ENCODE data around the gene CISTR.

CISTR gene

GRCh38 chr12:53761306-53761705 is 9.5 kb upstream of the CISTR start:
- Histone ChIP-seq H3K4me3 (ENCODE audit: low read depth in 1 of 2, low read length in 2 of 2) (no peak overlapping the region), H3K27me3 (ENCODE audit: control insufficient read depth in 1 of 2, insufficient read depth in 2 of 2, low read length in 2 of 2) (peaks cover 0 to 4% of the 10 kb centered on the region in 2 donors), H3K27ac (ENCODE audit: low read depth, low read length) (no peak overlapping the region), H3K36me3 (ENCODE audit: insufficient read depth, low read length) (no peaks in the 10 kb centered on the region), H3K4me1 (ENCODE audit: insufficient read depth, low read length) (no peaks in the 10 kb centered on the region), H3K9ac (ENCODE audit: low read length) (no peak overlapping the region), H3K9me3 (ENCODE audit: low read length) (no peaks in the 10 kb centered on the region)

- Histone ChIP-seq H3K9me3 (ENCODE audit: low read length) (no peaks in the 10 kb centered on the region), H3K27me3 (ENCODE audit: control insufficient read depth in 1 of 2, insufficient read depth in 2 of 2, low read length in 2 of 2) (peaks cover 0 to 4% of the 10 kb centered on the region in 2 donors), H3K4me3 (ENCODE audit: low read depth in 1 of 2, low read length in 2 of 2) (no peak overlapping the region), H3K27ac (ENCODE audit: low read depth, low read length) (no peak overlapping the region), H3K9ac (ENCODE audit: low read length) (no peak overlapping the region), H3K4me1 (ENCODE audit: insufficient read depth, low read length) (peaks cover 14% of the 10 kb centered on the region), H3K36me3 (ENCODE audit: insufficient read depth, low read length) (no peaks in the 10 kb centered on the region)
Measured at GRCh38 chr12:53759261-53759660, 7.5 kb upstream of the CISTR start.

- H3K4me1 ChIP-seq (ENCODE audit: insufficient read depth, low read length), result peaks cover 20% of the 10 kb centered on the region
- peaks cover 0 to 4% of the 10 kb centered on the region in 2 donors for H3K27me3 ChIP-seq (ENCODE audit: control insufficient read depth in 1 of 2, insufficient read depth in 2 of 2, low read length in 2 of 2)
- no peak overlapping the region for H3K9ac ChIP-seq (ENCODE audit: low read length)
- H3K27ac ChIP-seq (ENCODE audit: low read depth, low read length), result no peak overlapping the region
- no peaks in the 10 kb centered on the region for H3K9me3 ChIP-seq (ENCODE audit: low read length)
- H3K4me3 ChIP-seq (ENCODE audit: low read depth in 1 of 2, low read length in 2 of 2), result no peak overlapping the region
- H3K36me3 ChIP-seq (ENCODE audit: insufficient read depth, low read length), result no peaks in the 10 kb centered on the region
Measured at GRCh38 chr12:53758730-53759103, 6.9 kb upstream of the CISTR start.

GRCh38 chr12:53758081-53758729 is 6.4 kb upstream of the CISTR start:
- H3K9me3 ChIP-seq (ENCODE audit: low read length), result no peaks in the 10 kb centered on the region
- peaks cover 25% of the 10 kb centered on the region for H3K4me1 ChIP-seq (ENCODE audit: insufficient read depth, low read length)
- no peaks in the 10 kb centered on the region for H3K36me3 ChIP-seq (ENCODE audit: insufficient read depth, low read length)
- no peak overlapping the region for H3K27ac ChIP-seq (ENCODE audit: low read depth, low read length)
- no peak overlapping the region for H3K4me3 ChIP-seq (ENCODE audit: low read depth in 1 of 2, low read length in 2 of 2)
- peaks cover 0 to 4% of the 10 kb centered on the region in 2 donors for H3K27me3 ChIP-seq (ENCODE audit: control insufficient read depth in 1 of 2, insufficient read depth in 2 of 2, low read length in 2 of 2)
- H3K9ac ChIP-seq (ENCODE audit: low read length), result no peak overlapping the region

- H3K27ac ChIP-seq (ENCODE audit: low read depth, low read length), result no peak overlapping the region
- peaks cover 28% of the 10 kb centered on the region for H3K4me1 ChIP-seq (ENCODE audit: insufficient read depth, low read length)
- no peak overlapping the region for H3K9ac ChIP-seq (ENCODE audit: low read length)
- H3K9me3 ChIP-seq (ENCODE audit: low read length), result no peaks in the 10 kb centered on the region
- H3K36me3 ChIP-seq (ENCODE audit: insufficient read depth, low read length), result no peaks in the 10 kb centered on the region
- H3K4me3 ChIP-seq (ENCODE audit: low read depth in 1 of 2, low read length in 2 of 2), result no peak overlapping the region
- H3K27me3 ChIP-seq (ENCODE audit: control insufficient read depth in 1 of 2, insufficient read depth in 2 of 2, low read length in 2 of 2), result peaks cover 0 to 4% of the 10 kb centered on the region in 2 donors
Measured at GRCh38 chr12:53757101-53757770, 5.5 kb upstream of the CISTR start.

- Histone ChIP-seq H3K9me3 (ENCODE audit: low read length) (no peaks in the 10 kb centered on the region), H3K27ac (ENCODE audit: low read depth, low read length) (no peak overlapping the region), H3K27me3 (ENCODE audit: control insufficient read depth in 1 of 2, insufficient read depth in 2 of 2, low read length in 2 of 2) (peaks cover 0 to 10% of the 10 kb centered on the region in 2 donors), H3K9ac (ENCODE audit: low read length) (no peak overlapping the region), H3K4me3 (ENCODE audit: low read depth in 1 of 2, low read length in 2 of 2) (no peak overlapping the region), H3K4me1 (ENCODE audit: insufficient read depth, low read length) (peaks cover 28% of the 10 kb centered on the region), H3K36me3 (ENCODE audit: insufficient read depth, low read length) (no peaks in the 10 kb centered on the region)
Measured at GRCh38 chr12:53756300-53757100, 4.7 kb upstream of the CISTR start.

GRCh38 chr12:53755893-53756292 is 4.1 kb upstream of the CISTR start:
- Histone ChIP-seq H3K9me3 (ENCODE audit: low read length) (no peaks in the 10 kb centered on the region), H3K27ac (ENCODE audit: low read depth, low read length) (no peak overlapping the region), H3K27me3 (ENCODE audit: control insufficient read depth in 1 of 2, insufficient read depth in 2 of 2, low read length in 2 of 2) (peaks cover 0 to 12% of the 10 kb centered on the region in 2 donors), H3K9ac (ENCODE audit: low read length) (no peak overlapping the region), H3K4me1 (ENCODE audit: insufficient read depth, low read length) (peaks cover 28% of the 10 kb centered on the region), H3K4me3 (ENCODE audit: low read depth in 1 of 2, low read length in 2 of 2) (no peak overlapping the region), H3K36me3 (ENCODE audit: insufficient read depth, low read length) (no peaks in the 10 kb centered on the region)

GRCh38 chr12:53755451-53755891 is 3.7 kb upstream of the CISTR start:
- Histone ChIP-seq H3K9me3 (ENCODE audit: low read length) (no peaks in the 10 kb centered on the region), H3K36me3 (ENCODE audit: insufficient read depth, low read length) (no peaks in the 10 kb centered on the region), H3K4me1 (ENCODE audit: insufficient read depth, low read length) (peaks cover 28% of the 10 kb centered on the region), H3K9ac (ENCODE audit: low read length) (no peak overlapping the region), H3K27me3 (ENCODE audit: control insufficient read depth in 1 of 2, insufficient read depth in 2 of 2, low read length in 2 of 2) (peaks cover 0 to 12% of the 10 kb centered on the region in 2 donors), H3K27ac (ENCODE audit: low read depth, low read length) (no peak overlapping the region), H3K4me3 (ENCODE audit: low read depth in 1 of 2, low read length in 2 of 2) (no peak overlapping the region)

- no peaks in the 10 kb centered on the region for H3K9me3 ChIP-seq (ENCODE audit: low read length)
- no peak overlapping the region for H3K9ac ChIP-seq (ENCODE audit: low read length)
- peak overlapping the region; percentile 43 for H3K27ac ChIP-seq (ENCODE audit: low read depth, low read length)
- no peaks in the 10 kb centered on the region for H3K36me3 ChIP-seq (ENCODE audit: insufficient read depth, low read length)
- no peak overlapping the region for H3K4me3 ChIP-seq (ENCODE audit: low read depth in 1 of 2, low read length in 2 of 2)
- peaks cover 28% of the 10 kb centered on the region for H3K4me1 ChIP-seq (ENCODE audit: insufficient read depth, low read length)
- H3K27me3 ChIP-seq (ENCODE audit: control insufficient read depth in 1 of 2, insufficient read depth in 2 of 2, low read length in 2 of 2), result peaks cover 0 to 17% of the 10 kb centered on the region in 2 donors
Measured at GRCh38 chr12:53754633-53755264, 3.0 kb upstream of the CISTR start.

GRCh38 chr12:53754188-53754585 is 2.4 kb upstream of the CISTR start:
- Histone ChIP-seq H3K36me3 (ENCODE audit: insufficient read depth, low read length) (no peaks in the 10 kb centered on the region), H3K27ac (ENCODE audit: low read depth, low read length) (no peak overlapping the region), H3K27me3 (ENCODE audit: control insufficient read depth in 1 of 2, insufficient read depth in 2 of 2, low read length in 2 of 2) (peaks cover 0 to 22% of the 10 kb centered on the region in 2 donors), H3K9ac (ENCODE audit: low read length) (no peak overlapping the region), H3K4me1 (ENCODE audit: insufficient read depth, low read length) (peaks cover 28% of the 10 kb centered on the region), H3K4me3 (ENCODE audit: low read depth in 1 of 2, low read length in 2 of 2) (no peak overlapping the region), H3K9me3 (ENCODE audit: low read length) (no peaks in the 10 kb centered on the region)

- Histone ChIP-seq H3K9ac (ENCODE audit: low read length) (no peak overlapping the region), H3K27ac (ENCODE audit: low read depth, low read length) (no peak overlapping the region), H3K4me1 (ENCODE audit: insufficient read depth, low read length) (peaks cover 28% of the 10 kb centered on the region), H3K9me3 (ENCODE audit: low read length) (no peaks in the 10 kb centered on the region), H3K4me3 (ENCODE audit: low read depth in 1 of 2, low read length in 2 of 2) (no peak overlapping the region), H3K36me3 (ENCODE audit: insufficient read depth, low read length) (no peaks in the 10 kb centered on the region), H3K27me3 (ENCODE audit: control insufficient read depth in 1 of 2, insufficient read depth in 2 of 2, low read length in 2 of 2) (peaks cover 6 to 33% of the 10 kb centered on the region in 2 donors)
Measured at GRCh38 chr12:53752621-53753020, 842 bp upstream of the CISTR start.
